H1 (cell line): Measurements from ENCODE around the gene PPP2R2B. TPM values are rescaled to one million over a fixed set of nuclear protein-coding genes. Genes with fewer than 3 reads are reported as not detected.
A peak's percentile ranks its signal among the peaks of the same experiment; 100 is the strongest.

Source experiments
- CTCF ChIA-PET: fragments of 300-600 bp; sonication (Branson Sonifier 250); formaldehyde crosslinking; loops from one replicate; lab custom pipeline; 2021; ENCODE audit not compliant: partially characterized antibody; lab: Charles Lee
- POLR2A ChIA-PET: fragments of 300-600 bp; sonication (Branson Sonifier 250); formaldehyde crosslinking; loops from one replicate; lab custom pipeline; 2021; ENCODE audit warnings: inconsistent platforms; ENCODE audit not compliant: partially characterized antibody; lab: Charles Lee
- DNase-seq, 2 experiments: peaks; one replicate each; pipeline versions ENCODE4 v3.0.0 to v3.0.0-alpha.2; 2010 to 2022; ENCODE audit warnings: low spot score in 2 of 2, low read depth in 1 of 2, mixed read lengths in 1 of 2
- FAIRE-seq: peaks from 2 replicates; lab custom pipeline; 2011; peaks lifted over from hg19 to GRCh38; lab: Jason Lieb, UNC
- H2AFZ ChIP-seq: 2 replicates; pipeline ENCODE4 v1.8.1; 2012; ENCODE audit warnings: low read length, inconsistent platforms
- H2AK5ac ChIP-seq: 2 replicates; pipeline ENCODE4 v1.6.1; 2013; ENCODE audit warnings: low read depth, low read length
- H2BK120ac ChIP-seq: replicated peaks from 2 replicates; pipeline ENCODE3; 2013; ENCODE audit warnings: low read depth, low read length, inconsistent platforms
- H2BK12ac ChIP-seq: 2 replicates; pipeline ENCODE4 v1.6.1; 2013; ENCODE audit warnings: low read depth, low read length
- H2BK15ac ChIP-seq: 2 replicates; pipeline ENCODE4 v1.6.1; 2013; ENCODE audit warnings: low read length
- H2BK20ac ChIP-seq: 2 replicates; pipeline ENCODE4 v1.6.1; 2013; ENCODE audit warnings: low read length
- H2BK5ac ChIP-seq: 2 replicates; pipeline ENCODE4 v1.6.1; 2013; ENCODE audit warnings: low read depth, low read length
- H3K14ac ChIP-seq: 2 replicates; pipeline ENCODE4 v1.6.1; 2013; ENCODE audit warnings: inconsistent platforms; ENCODE audit not compliant: insufficient read length
- H3K18ac ChIP-seq: 2 replicates; pipeline ENCODE4 v1.6.1; 2013; ENCODE audit warnings: low read length; ENCODE audit errors: extremely low read depth
- H3K23ac ChIP-seq: 2 replicates; pipeline ENCODE4 v1.6.1; 2013; ENCODE audit warnings: inconsistent platforms; ENCODE audit not compliant: insufficient read length
- H3K23me2 ChIP-seq: 2 replicates; pipeline ENCODE4 v1.6.1; 2013; ENCODE audit warnings: low read depth, low read length
- H3K27ac ChIP-seq: 2 replicates; pipeline ENCODE4 v1.6.1; 2011; ENCODE audit warnings: low read depth, low read length, inconsistent platforms
- H3K27me3 ChIP-seq, 4 experiments: replicated peaks in 1 of 4; 1 replicate in 1 of 4; 2 replicates in 3 of 4; pipeline versions ENCODE4 v1.6.1 to v1.8.1; 2011 to 2013; ENCODE audit warnings: low read length in 3 of 4, mild to moderate bottlenecking in 3 of 4, inconsistent platforms in 2 of 4, mixed read lengths in 2 of 4, moderate library complexity in 1 of 4; ENCODE audit not compliant: control insufficient read depth in 3 of 4, insufficient read depth in 3 of 4; ENCODE audit errors: extremely low read depth in 1 of 4
- H3K36me3 ChIP-seq, 4 experiments: 2 replicates each; pipeline versions ENCODE4 v1.6.1 to v1.8.1; 2011 to 2013; ENCODE audit warnings: mild to moderate bottlenecking in 4 of 4, low read length in 3 of 4, moderate library complexity in 2 of 4, control low read depth in 1 of 4, inconsistent platforms in 1 of 4; ENCODE audit not compliant: insufficient read depth in 4 of 4, control insufficient read depth in 2 of 4
- H3K4ac ChIP-seq: replicated peaks from 2 replicates; pipeline ENCODE3; 2013; ENCODE audit warnings: low read length, low read depth, mixed read lengths, inconsistent platforms; ENCODE audit not compliant: insufficient read length
- H3K4me1 ChIP-seq, 4 experiments: replicated peaks in 1 of 4; 1 replicate in 1 of 4; 2 replicates in 3 of 4; pipeline versions ENCODE4 v1.6.1 to v1.8.1; 2011 to 2013; ENCODE audit warnings: low read length in 3 of 4, inconsistent platforms in 2 of 4, mixed read lengths in 1 of 4; ENCODE audit not compliant: insufficient read depth in 4 of 4, control insufficient read depth in 3 of 4
- H3K4me2 ChIP-seq, 2 experiments: 2 replicates each; pipeline versions ENCODE4 v1.6.1 to v1.8.1; 2011 to 2013; ENCODE audit warnings: low read depth in 2 of 2, low read length in 2 of 2, control low read depth in 1 of 2, inconsistent platforms in 1 of 2, mild to moderate bottlenecking in 1 of 2; ENCODE audit not compliant: insufficient read depth in 1 of 2
- H3K4me3 ChIP-seq, 4 experiments: fragments of 200-600, 300-600 bp in 1 of 4; sonication (generic), shearing (Covaris generic), sonication (Bioruptor Twin) in 1 of 4; 2 replicates each; pipeline versions ENCODE4 v1.5.1 to v1.8.1; 2011 to 2016; ENCODE audit warnings: low read length in 4 of 4, low read depth in 3 of 4, control low read depth in 2 of 4, inconsistent platforms in 2 of 4, mild to moderate bottlenecking in 2 of 4, mixed read lengths in 1 of 4, moderate library complexity in 1 of 4; ENCODE audit not compliant: insufficient read depth in 2 of 4; ENCODE audit errors: extremely low read depth in 1 of 4
- H3K56ac ChIP-seq: replicated peaks from 2 replicates; pipeline ENCODE3; 2013; ENCODE audit warnings: low read depth, mild to moderate bottlenecking, mixed read lengths, low read length, inconsistent platforms; ENCODE audit not compliant: insufficient read length
- H3K79me1 ChIP-seq: 2 replicates; pipeline ENCODE4 v1.6.1; 2013; ENCODE audit warnings: low read depth, low read length, control low read depth
- H3K79me2 ChIP-seq, 2 experiments: 2 replicates each; pipeline versions ENCODE4 v1.6.1 to v1.8.1; 2012 to 2013; ENCODE audit warnings: low read length in 2 of 2, mild to moderate bottlenecking in 2 of 2, inconsistent platforms in 1 of 2; ENCODE audit not compliant: insufficient read depth in 2 of 2, control insufficient read depth in 1 of 2
- H3K9ac ChIP-seq, 4 experiments: replicated peaks in 1 of 4; 1 replicate in 1 of 4; 2 replicates in 3 of 4; pipeline versions ENCODE4 v1.6.1 to v1.8.1; 2011 to 2013; ENCODE audit warnings: low read depth in 3 of 4, low read length in 3 of 4, control low read depth in 2 of 4, mild to moderate bottlenecking in 2 of 4, moderate library complexity in 2 of 4, inconsistent platforms in 1 of 4; ENCODE audit errors: extremely low read depth in 1 of 4
- H3K9me3 ChIP-seq, 2 experiments: 2 replicates each; pipeline versions ENCODE4 v1.6.1 to v1.8.1; 2012 to 2013; ENCODE audit warnings: mild to moderate bottlenecking in 2 of 2, moderate library complexity in 2 of 2, control low read depth in 1 of 2, inconsistent platforms in 1 of 2, low read depth in 1 of 2, low read length in 1 of 2, mixed read lengths in 1 of 2; ENCODE audit not compliant: insufficient read depth in 2 of 2
- H4K20me1 ChIP-seq, 2 experiments: replicated peaks in 1 of 2; 2 replicates each; pipeline versions ENCODE3 to v1.8.1; 2011 to 2013; ENCODE audit warnings: inconsistent platforms in 2 of 2, low read length in 2 of 2, mild to moderate bottlenecking in 1 of 2; ENCODE audit not compliant: insufficient read depth in 2 of 2, control insufficient read depth in 1 of 2
- H4K5ac ChIP-seq: 2 replicates; pipeline ENCODE4 v1.6.1; 2013; ENCODE audit warnings: low read length, low read depth, mixed read lengths, inconsistent platforms; ENCODE audit not compliant: insufficient read length
- H4K8ac ChIP-seq: 2 replicates; pipeline ENCODE4 v1.8.0; 2013; ENCODE audit warnings: mild to moderate bottlenecking, moderate library complexity, low read length, inconsistent platforms; ENCODE audit not compliant: insufficient read depth; ENCODE audit errors: extremely low read depth
- H4K91ac ChIP-seq: replicated peaks from 2 replicates; pipeline ENCODE3; 2013; ENCODE audit warnings: low read length, mixed read lengths, inconsistent platforms; ENCODE audit not compliant: insufficient read length
- CHD2 ChIP-seq: IDR thresholded peaks from 2 replicates; pipeline ENCODE4 v1.6.1; 2012; ENCODE audit warnings: low read length, improper control_type of control experiment
- CREB1 ChIP-seq: IDR thresholded peaks from 2 replicates; pipeline ENCODE4 v1.6.1; 2012; ENCODE audit warnings: inconsistent platforms
- EGR1 ChIP-seq: IDR thresholded peaks from 2 replicates; pipeline ENCODE4 v1.6.1; 2011; ENCODE audit warnings: low read depth, low read length, borderline replicate concordance
- KDM1A ChIP-seq: fragments of 200-600, 300-600 bp; sonication (generic); IDR thresholded peaks from 2 replicates; pipeline ENCODE4 v1.7.1; 2016; ENCODE audit warnings: mild to moderate bottlenecking, low read length, borderline replicate concordance
- KDM5A ChIP-seq: fragments of 200-600 bp; IDR thresholded peaks from 2 replicates; pipeline ENCODE4 v1.7.1; 2012; ENCODE audit warnings: mild to moderate bottlenecking, low read length, inconsistent platforms, mixed read lengths
- RNF2 ChIP-seq: fragments of 200-900, 300-1000 bp; sonication (generic); IDR thresholded peaks from 2 replicates; pipeline ENCODE4 v1.7.1; 2016; ENCODE audit warnings: borderline replicate concordance, low read depth, mild to moderate bottlenecking, antibody characterized with exemption, low read length; ENCODE audit not compliant: poor library complexity, severe bottlenecking; ENCODE audit errors: missing control alignments
- SIX5 ChIP-seq: IDR thresholded peaks from 2 replicates; pipeline ENCODE4 v1.6.1; 2011; ENCODE audit warnings: mild to moderate bottlenecking, low read depth, low read length
- SP4 ChIP-seq: IDR thresholded peaks from 2 replicates; pipeline ENCODE4 v1.6.1; 2012; ENCODE audit warnings: low read length, inconsistent platforms
- SRF ChIP-seq: IDR thresholded peaks from 2 replicates; pipeline ENCODE4 v1.6.1; 2011; ENCODE audit warnings: mild to moderate bottlenecking, low read depth, low read length, moderate library complexity
- WGBS, 2 experiments: shearing (Covaris generic) in 1 of 2; methylation state at CpG; one replicate each; pipeline versions ENCODE4 v1.1.6 to v1.1.7; 2013 to 2015; ENCODE audit warnings: low lambda C conversion rate in 2 of 2, mixed read lengths in 2 of 2, inconsistent platforms in 1 of 2, low coverage in 1 of 2, missing lambda C conversion rate in 1 of 2; ENCODE audit not compliant: insufficient replicate concordance in 2 of 2, insufficient coverage in 1 of 2, insufficient read length in 1 of 2; ENCODE audit errors: extremely low coverage in 1 of 2, missing lambda C conversion rate in 1 of 2; 5-methylcytosine and 5-hydroxymethylcytosine counted together
- polyA plus RNA-seq, 7 experiments: library from polyadenylated mRNA; depleted of rRNA in 3 of 7; stranded (reverse) in 5 of 7; unstranded in 2 of 7; fragments of >200 nt in 5 of 7; fragments of 200-250 nt in 2 of 7; gene quantifications; 1 replicate in 5 of 7; 2 replicates in 1 of 7; 4 replicates in 1 of 7; pipeline versions ENCODE4 v1.2.1 to v1.2.3, GENCODE V29; 2011 to 2013; ENCODE audit warnings: missing spikeins in 2 of 7, mixed read lengths in 2 of 7
- total RNA-seq: library from RNA; stranded (reverse); fragmentation: NEBNext Ultra II Directional; extraction: Animal tissue kit (Norgen Biotek cat#: 25700); gene quantifications from 2 replicates; pipeline ENCODE4 v1.2.1, GENCODE V29; 2021

The PPP2R2B gene
- total and polyA plus RNA-seq, 2 of the 8 experiments (the other 6 are each of a cell fraction or from before 2014, with no cell fraction given): 21.1 to 37.1 TPM

DNA sequence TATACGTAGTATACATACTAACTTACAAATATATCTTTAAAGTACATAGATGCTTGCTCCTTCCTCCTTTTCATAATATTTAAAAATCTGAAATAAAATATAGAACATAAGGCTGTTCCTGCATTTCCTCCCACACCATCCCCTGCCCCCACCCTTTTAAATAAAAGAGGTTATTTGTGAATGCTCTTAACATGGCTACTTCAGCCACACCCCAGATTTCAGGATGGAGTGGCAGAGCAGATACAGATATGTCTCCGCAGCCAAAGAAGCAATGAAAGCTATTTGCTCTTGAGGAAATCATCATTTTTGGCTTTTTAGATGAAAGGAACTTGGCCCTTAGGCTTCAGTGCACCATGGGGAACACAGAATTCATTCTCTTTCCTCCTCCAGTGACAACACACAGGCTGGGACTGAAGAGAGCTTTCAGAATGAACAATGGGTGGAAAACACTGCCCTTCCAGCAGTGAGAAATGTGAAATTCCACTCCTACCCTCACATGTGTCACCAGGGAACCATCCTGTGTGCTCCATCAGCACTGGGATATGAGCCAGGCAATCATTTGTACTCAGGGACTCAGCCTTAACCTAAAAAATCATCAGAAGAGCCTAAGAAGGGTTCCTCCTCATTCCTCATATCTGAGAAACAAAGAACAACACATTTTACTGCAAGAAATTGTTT is 134.3 kb downstream of the PPP2R2B start:
- no peaks in the 10 kb centered on the region; a peak in 2 of 8 replicates for H3K36me3 ChIP-seq
- H2AFZ ChIP-seq: no peak overlapping the region
- no peak overlapping the region for H2BK20ac ChIP-seq
- no peaks in the 10 kb centered on the region for H3K79me1 ChIP-seq
- no peak overlapping the region for H3K14ac ChIP-seq
- TF ChIP-seq SIX5: no peak
- TF ChIP-seq EGR1: no peak
- TF ChIP-seq RNF2: no peak
- TF ChIP-seq KDM1A: no peak
- no peak for TF ChIP-seq SRF
- no peak for TF ChIP-seq CREB1
- no peak for TF ChIP-seq KDM5A
- TF ChIP-seq SP4: no peak
- no peak for TF ChIP-seq CHD2
- no peak overlapping the region for H2AK5ac ChIP-seq
- no peak overlapping the region for H2BK5ac ChIP-seq
- no peak overlapping the region for H3K27ac ChIP-seq
- H4K20me1 ChIP-seq: no peaks in the 10 kb centered on the region
- no peaks in the 10 kb centered on the region for H3K27me3 ChIP-seq
- FAIRE-seq (peak; percentile 55), DNase-seq (no peak)
- peak overlapping the region; percentile 61; the same call in 1 of the 2 replicates for H2BK12ac ChIP-seq
- H3K23me2 ChIP-seq: no peaks in the 10 kb centered on the region
- H4K91ac ChIP-seq: no peak overlapping the region
- H3K9me3 ChIP-seq: peaks cover 0 to 6% of the 10 kb centered on the region in 2 experiments; a peak in 2 of 4 replicates
- no peak overlapping the region for H3K9ac ChIP-seq
- no peak overlapping the region for H3K4ac ChIP-seq
- 0 out of 2 replicates have a peak overlapping the region, but pooled peaks have one; percentile 55 for H3K18ac ChIP-seq
- H3K23ac ChIP-seq: no peak overlapping the region
- no peak overlapping the region for H3K4me3 ChIP-seq
- ChIA-PET POLR2A (interaction anchor here (2.0 kb wide), 1 partner anchor 12 kb away, joined by 6 read pairs; no protein-coding TSS in a partner anchor), CTCF (interaction anchor here (0.7 to 1.3 kb wide), 6 partner anchors 121 to 218 kb away, joined by 3 to 4 read pairs (median 3); no protein-coding TSS in a partner anchor)
- no peak overlapping the region for H2BK15ac ChIP-seq
- H4K8ac ChIP-seq: no peak overlapping the region
- no peak overlapping the region for H4K5ac ChIP-seq
- no peak overlapping the region for H2BK120ac ChIP-seq
- no peak overlapping the region for H3K56ac ChIP-seq
- no peak overlapping the region for H3K4me2 ChIP-seq
- peaks cover 0 to 4% (median 0%) of the 10 kb centered on the region in 4 experiments; a peak in 2 of 7 replicates for H3K4me1 ChIP-seq
- no peaks in the 10 kb centered on the region for H3K79me2 ChIP-seq
- 64% methylated on average over 2 of the region's 2 CpGs; no CpG with 5 or more reads in 1 of the 2 experiments for WGBS, 2 experiments
